TTC549 (cell line): Measurements from ENCODE around the gene CYTH1.

Source experiments
- FAIRE-seq: peaks from 2 replicates; lab custom pipeline; 2012; peaks lifted over from hg19 to GRCh38; lab: Jason Lieb, UNC

The CYTH1 gene, protein sequence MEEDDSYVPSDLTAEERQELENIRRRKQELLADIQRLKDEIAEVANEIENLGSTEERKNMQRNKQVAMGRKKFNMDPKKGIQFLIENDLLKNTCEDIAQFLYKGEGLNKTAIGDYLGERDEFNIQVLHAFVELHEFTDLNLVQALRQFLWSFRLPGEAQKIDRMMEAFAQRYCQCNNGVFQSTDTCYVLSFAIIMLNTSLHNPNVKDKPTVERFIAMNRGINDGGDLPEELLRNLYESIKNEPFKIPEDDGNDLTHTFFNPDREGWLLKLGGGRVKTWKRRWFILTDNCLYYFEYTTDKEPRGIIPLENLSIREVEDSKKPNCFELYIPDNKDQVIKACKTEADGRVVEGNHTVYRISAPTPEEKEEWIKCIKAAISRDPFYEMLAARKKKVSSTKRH

DNA sequence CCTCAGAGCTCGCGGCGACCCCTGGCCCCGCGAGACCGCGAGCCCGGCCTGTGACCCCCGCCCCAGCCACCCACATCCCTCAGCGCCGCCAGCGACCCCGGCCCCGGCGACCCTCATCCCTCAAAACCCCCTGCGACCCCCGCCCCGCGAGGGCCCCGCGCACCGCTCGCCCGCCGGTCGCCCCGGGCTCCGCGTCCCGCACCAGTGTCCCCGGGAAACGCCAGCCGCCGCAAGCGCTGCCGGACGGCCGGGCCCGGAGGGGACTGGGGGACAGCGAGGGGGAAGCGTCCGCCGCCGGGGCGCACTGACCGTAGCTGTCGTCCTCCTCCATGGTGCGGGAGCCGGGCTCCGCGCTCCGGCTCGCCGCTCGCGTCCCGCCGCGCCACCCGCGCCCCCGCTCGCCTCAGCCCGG is at the start of gene CYTH1:
Gene CYTH1 (minus strand): TSS at position 381 of the 412 bp plus-strand sequence. CDS start 50 bp downstream, at position 331.
- FAIRE-seq: no peak

DNA sequence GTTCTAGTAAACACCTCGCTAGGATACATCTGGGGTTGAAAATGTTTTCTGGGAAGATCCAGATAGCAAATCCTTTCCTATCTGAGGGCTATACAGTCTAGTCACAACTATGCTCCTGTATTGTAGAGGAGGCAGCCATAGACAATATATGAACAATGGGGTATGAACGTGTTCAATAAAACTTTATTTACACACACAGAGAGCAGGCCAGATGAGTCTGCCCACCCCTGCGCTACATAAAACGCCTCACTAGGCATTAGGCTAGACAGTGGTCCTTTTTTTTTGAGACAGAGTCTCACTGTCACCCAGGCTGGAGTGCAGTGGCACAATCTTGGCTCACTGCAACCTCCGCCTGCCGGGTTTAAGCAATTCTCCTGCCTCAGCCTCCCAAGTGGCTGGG is 47.4 kb upstream of the CYTH1 start:
- no peak for FAIRE-seq

DNA sequence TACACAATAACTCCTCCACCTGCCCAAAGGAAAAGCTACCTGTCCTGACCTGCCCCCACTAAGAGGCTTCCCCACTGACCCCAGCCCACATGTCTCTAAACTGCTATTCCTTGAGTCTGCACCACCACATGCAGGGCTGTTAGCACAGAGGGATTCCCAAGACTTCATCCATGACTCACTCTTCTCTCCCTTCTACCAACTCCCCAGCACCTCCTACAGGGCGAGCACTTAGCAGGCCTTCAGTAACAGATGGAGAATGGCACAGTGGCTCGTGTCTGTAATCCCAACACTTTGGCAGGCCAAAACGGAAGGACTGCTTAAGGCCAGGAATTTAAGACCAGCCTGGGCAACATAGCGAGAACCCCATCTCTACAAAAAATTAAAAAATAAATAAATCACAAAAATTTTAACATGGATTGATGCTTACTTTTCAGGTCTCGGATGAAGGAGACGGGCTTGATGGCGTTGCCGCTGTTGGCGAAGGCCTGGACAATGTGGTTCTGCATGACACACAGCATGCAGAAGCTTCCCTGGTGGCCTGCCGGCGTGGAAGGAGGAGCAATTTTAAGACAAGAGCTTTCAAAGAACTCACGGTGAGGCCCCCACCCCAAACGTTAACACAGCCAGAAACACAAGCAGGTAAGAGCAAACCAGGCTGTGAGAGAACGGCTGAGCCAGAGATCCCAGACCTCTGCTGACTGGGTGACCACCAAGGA is 46.6 kb upstream of the CYTH1 start:
- no peak for FAIRE-seq

DNA sequence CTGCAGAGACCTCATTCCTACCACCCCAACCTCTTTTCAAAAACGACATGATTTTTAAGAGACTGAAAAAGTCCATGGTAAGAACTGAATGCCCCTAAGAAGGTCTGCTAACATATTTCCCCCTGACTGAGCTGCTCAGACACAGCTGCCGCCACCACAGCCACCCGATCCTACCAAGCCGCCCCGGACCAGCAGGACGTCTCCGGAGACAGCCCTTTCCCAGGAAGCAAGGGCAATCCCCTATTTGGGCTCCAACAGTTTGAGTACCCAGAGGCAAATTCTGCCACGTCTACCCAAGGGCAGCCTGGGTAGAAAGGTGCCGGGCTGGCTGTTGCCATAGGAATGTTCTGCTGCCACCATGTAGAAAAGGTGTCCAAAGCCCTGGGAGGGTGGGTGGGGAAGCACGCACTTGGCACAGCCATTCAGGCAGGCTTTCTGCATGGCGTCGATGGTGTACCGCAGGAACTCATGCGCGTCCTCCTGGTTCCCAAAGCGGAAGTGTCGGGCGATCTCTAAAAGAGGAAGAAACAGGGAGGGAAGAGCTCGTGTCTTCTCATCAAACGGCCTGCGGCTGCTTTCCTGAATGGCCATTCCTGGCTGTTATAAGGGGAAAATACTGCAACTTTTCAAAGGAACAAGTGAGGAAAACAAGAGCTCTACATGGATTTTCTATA is 44.9 kb upstream of the CYTH1 start:
- no peak for FAIRE-seq

DNA sequence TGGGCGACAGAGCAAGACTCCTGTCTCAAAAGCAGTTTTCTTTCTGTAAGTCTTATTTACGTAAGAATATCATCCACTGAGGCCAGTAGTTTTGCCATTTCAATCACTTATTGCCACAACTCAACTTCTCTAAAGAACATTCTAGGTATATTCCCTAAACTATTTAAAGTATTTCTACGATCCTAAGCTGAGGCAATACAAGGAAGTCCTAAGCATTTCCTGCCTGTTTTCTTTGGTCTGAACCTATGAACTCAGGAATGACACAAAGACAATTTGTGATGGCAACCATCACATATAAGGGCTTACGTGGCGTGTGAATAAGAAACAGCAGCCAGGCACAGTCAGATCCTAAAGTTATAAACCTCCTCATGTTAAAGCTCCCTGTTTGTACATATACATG is 44.3 kb upstream of the CYTH1 start:
- no peak for FAIRE-seq

DNA sequence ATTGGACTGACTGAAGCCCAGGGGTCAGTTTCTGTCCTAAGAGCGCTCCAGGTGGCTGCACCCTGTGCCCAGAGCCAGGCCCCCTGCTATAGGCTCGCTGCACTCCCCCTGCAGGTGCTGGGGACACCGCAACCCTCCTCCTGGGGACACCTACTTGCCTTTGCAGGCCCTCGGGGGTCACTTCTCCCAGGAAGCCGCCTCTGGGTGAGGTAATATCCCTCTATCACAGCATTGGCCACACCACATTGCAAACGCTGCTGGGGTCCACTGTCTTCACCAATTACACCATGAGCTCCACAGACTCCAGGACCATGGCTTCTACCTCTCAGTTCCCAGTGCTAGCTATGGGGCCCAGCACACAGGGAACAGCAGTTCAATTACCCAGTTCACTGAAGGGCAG is 43.6 kb upstream of the CYTH1 start:
- no peak for FAIRE-seq

DNA sequence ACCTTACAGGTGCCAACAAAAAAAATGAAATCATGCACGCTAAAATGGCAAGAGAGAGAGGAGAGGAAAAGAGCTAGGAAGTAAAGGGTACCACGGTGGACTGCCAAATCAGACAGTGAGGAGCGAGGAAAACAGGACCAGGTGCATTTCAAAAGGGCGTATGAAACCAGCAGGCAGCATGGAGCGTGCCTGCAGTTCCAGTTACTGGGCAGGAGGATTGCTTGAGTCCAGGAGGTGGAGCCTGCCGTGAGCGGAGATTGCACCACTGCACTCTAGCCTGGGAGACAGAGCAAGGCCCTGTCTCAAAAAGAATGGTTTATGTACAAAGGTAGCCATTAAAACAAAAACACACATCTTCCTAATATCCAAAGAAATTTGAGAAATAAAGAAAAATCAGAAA is 42.2 kb upstream of the CYTH1 start:
- no peak for FAIRE-seq

DNA sequence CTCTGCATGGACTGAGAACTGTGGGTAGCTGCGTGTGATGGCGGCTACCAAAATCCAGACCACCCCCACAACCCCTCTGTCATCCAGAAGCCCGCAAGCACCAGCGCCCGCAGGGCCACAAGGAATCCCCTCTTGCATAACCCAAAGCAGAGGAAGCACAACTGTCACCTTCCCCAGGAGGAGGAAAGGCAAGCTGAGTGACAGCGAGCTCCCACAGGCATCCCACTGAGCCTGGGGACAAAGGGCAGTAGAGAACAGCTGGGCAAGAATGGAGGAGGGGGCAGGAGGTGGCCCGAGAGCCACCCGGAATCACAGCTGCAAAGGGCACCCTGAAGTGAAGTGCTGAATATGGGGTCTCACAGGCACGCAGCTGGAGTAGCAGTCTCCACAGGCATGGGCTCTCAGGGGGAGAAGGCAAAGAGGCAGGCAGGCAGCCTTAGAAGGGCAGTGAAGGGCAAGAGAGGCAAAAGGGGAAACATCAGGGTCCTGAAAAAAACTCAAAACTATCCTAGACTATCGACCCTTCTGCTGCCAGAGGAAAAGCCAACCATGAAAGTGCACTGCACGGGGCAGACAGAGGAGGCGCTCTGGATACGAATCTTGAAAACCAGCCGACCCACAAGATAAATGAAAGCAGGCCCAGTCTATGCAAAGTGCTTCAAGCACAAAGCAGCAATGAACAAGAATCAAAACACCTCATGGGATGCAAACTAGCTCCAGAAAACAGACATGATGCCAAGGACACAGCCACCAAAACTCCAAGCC is 41.4 kb upstream of the CYTH1 start:
- no peak for FAIRE-seq

DNA sequence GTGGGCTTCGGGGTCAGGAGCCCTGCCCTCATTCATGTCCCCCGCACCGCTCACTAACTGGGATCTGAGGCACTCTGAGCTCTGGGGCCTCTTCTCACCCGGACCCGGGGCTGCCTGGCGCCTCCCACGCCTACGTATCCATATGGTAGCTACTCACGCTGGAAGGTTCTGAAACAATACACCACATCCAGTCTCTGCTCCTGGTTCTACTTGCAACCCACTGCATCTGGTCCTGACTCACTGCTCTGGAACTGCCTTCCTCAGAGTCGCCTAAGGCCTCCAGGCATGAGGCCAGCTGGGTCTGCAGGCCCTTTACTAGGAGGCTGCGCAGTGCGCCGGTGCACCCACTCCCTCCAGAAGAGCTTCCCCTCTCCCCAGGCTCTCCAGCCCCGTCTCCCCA is 40.5 kb upstream of the CYTH1 start:
- FAIRE-seq: no peak

DNA sequence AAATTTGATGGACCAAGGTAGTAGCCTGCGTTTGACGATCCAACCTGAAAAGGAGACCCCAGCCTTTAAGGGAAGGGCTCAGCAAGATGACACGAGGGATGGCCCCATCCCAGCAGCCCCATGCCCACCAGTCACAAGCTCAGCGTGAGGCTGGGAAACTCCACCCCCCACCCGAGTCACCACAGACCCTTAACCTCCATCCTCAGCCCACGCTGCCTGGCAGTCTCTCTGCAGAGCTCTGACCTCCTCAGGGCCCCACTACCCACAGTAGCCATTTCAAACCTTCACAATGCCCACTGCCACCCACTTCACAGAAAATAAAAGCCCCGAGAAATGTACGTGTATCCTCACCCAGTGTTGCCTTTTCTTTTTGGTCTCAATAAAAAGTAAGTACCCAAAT is 39.9 kb upstream of the CYTH1 start:
- FAIRE-seq: no peak

DNA sequence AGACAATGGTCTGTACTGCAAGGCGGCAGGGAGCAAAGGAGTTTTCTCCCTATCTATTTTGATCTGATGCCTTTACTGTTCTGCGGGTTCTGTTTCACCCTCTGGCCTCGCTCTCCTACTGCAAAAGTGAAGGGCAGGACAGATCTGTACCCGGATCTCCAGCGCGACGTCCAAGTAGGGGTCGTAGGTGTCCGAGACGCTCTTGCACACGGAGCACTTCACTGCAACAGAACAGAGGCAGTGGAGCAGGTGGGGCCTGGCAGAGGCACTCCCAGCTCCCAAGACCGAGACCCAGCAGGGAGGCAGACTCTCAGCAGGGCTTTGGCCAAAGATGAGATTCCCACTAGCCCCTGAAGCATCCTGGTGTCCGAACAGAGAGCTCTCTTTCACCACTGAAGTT is 38.8 kb upstream of the CYTH1 start:
- no peak for FAIRE-seq

DNA sequence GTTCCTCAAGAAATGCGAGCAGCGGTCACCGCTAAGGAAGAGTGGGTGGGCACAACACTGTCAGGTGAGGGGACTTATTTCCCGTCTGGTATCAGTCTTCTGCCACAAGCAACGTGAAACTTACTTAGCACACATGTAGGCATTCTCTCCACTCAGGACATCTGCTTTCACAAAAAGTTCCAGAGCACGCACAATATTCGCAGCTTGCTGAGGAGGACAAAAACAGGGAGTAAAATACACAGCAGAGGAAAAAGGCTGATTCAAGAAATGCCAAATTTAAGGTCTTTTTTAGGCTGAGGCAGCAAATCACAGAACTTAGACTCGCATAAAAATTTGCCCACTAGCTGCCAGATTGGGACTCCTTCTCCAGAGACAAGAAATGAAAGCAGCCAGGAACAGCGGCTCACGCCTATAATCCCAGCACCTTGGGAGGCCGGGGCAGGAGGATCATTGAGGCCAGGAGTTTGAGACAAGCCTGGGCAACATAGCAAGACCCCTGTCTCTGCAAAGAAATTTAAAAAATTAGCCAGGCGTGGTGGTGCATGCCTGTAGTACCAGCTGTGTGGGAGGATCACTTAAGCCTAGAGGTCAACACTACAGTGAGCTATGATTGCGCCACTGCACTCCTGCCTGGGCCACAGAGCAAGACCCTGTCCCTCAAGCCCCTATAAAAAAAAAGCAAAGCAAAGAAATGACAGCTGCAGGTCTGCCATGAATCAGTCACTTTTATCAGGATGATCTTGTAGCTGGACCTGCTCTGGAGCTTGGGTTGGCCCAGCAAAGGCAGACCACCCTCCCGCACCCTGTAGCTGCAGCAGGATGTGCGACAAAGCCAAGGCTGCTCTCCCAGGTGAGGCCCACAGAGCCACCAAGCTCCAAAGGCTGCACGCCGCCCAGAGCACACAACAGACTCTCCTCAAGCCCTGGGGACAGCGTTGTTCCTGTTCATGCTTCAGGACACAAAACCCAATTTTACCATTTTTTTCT is 38.0 kb upstream of the CYTH1 start:
- FAIRE-seq: no peak

DNA sequence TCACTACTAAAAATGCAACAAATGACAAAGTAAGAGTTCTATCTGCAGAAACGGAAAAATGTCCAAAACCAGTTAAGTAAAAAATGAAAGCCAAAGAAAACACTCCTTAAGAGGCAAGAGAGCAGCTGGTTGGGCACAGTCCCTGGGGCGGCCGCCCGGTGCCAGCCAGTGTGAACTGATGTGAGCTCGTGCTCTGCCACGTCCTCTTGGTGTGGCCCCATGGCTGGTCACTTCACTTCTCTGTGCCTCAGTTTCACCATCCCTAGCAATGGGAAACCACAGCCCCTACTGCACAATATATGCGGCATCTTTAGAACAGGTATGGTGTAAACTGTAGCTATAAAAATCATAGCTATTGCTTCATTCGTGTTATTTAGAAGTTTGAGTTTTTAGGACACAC is 37.3 kb upstream of the CYTH1 start:
- no peak for FAIRE-seq

DNA sequence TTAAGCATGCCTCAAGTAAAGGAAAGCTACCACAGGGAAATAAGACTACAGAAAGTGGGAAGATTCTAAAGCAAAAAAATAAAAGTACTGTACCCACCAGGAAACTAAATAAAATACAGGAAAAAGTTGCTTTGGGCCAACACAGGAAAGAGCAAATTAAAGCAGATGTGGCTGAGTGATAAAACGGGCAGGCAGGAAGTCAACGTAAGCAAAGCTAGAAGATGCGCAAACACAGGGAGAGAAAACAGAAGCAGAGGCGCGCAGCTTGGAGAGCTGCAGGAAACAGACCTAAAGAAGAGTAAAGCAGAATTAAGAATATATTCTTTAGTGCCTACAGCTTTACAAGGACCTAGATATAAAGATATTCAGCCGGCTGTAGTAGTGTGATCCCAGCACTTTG is 36.9 kb upstream of the CYTH1 start:
- no peak for FAIRE-seq

DNA sequence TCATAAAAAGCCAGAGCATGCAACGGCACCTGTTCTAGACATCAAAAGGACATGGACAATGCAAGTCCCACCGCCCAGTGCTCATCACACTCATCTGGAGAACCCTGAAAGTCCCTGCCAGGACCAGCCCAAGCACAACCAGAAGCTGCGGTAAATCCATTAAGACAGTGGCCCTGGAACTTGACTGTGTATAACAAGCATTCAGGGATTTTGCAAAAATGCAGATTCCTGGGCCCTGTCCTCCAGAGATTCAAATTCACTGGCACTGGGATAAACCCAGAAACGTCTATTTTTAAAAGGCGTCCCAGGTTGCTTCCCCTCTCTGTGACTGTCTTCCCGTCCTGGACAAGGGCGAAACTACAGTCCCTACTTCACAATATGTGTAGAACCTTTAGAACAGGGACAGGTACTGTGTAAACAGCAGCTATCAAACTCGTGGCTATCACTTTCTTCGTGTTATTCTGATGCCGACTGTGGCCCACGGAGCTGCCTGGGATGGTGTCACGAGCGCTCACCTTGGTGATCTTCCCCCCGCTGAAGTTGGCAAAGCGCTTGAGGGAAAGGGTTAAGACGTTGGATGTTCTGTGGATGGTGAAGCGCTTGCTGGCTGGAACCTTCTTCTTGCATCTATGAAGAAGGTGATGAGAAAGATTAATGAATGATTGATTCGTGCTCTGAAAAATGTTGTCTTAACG is 36.2 kb upstream of the CYTH1 start:
- FAIRE-seq: no peak

DNA sequence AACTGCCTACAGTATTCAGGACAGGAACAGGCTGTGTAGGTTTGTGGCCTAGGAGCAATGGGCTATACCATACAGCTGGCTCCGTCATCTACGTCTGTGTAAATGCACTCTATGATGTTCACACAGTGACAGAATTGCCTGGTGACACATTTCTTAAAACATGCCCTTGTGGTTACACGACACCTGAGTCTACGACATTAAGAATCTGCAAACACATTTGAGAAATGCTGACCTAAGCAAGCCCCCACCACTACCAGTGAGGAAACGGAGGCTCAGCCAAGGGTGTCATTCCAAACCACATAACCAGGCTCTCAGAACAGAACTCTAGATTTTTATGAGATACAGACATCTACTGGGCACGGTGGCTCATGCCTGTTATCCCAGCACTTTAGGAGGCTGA is 35.0 kb upstream of the CYTH1 start:
- no peak for FAIRE-seq

DNA sequence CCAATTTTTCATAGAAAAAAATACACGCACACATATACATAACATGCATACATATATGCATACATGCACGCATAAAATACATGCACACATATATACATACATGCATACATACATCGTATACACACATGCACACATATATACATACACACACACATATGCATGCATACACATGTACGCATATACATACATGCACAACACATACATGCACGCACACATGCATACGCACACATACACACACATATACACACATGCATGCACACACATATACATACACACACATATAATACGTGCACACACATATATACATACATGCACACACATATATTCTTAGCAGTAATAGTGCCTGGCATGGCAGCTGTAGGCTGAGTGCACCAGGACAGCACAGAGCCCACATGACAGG is 33.6 kb upstream of the CYTH1 start:
- no peak for FAIRE-seq

DNA sequence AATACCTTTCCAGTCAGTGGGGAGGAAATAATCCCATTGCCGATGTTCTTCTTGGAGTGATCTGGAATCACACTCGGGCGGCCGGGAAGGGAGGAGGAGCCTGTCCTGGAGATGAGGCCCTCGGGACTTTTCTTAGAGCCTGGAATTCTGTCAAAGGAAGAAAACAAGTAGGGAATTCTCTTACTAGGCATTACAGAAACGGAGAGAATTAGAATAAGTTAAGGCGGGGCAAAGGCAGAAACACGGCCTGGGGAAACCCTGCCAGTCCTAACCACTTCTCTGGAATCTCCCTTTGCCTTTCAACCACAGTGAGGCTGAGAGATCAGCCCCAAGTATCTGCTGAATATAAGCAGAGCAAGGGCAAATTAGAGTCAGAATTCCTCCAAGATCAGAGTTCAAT is 30.8 kb upstream of the CYTH1 start:
- no peak for FAIRE-seq

DNA sequence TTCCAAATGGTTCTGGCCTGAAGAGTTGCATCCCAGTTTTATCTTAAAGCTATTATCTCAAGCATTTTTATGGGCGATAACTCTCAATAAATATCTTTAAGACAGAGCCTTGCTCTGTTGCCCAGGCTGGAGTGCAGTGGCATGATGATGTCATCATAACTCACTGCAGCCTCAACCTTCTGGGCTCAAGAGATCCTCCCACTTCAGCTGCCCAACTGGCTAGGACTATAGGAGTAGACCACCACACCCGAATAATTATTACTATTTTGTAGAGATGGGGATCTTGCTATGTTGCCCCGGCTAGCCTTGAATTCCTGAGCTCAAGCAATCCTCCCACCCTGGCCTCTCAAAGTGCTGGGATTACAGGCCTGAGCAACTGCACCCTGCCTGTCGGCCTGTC is 26.1 kb upstream of the CYTH1 start:
- FAIRE-seq: no peak

DNA sequence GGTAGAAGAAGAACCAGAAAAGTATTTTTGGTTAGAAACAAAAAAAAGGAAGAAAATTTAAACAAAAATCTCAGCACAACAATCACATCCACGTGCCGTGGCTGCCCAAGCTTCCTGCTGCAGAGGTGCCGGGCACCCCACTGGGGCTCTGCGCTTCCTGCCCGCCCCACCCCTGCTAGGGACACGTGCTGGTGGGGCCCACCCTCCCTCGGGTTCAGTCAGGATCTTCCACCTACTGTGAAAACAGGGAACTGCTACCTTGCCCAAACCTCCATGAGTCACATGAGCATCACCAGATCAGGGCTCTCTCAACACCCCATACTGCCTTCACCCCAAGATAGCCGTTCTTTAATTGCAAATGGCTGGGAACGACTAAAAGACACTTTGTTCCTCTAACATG is 24.4 kb upstream of the CYTH1 start:
- FAIRE-seq: no peak

DNA sequence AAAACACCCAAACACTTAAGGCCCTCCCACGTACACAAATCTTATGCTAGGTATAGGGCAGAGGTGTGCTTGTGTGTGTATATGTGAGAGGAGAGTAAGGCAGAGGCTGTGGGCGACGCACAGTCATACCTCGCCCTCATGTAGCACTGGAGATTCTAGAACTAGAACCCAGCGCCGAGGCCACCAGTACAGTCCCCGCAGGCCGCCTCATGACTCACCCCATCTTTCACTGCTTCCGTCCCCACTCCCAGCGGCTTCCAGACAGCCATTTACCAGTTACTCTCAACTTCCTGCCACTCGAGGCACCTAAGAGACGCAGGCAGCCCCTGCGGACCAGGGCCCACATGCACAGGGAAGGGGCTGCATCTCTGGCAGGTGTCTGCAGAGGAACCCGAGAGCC is 23.2 kb upstream of the CYTH1 start:
- FAIRE-seq: no peak
